T-helper 1 cell (primary cell): ENCODE results near the gene ANKHD1.
"Not testable (repeated sequence)": the region's sequence is repeated elsewhere in the genome, so short reads cannot be mapped to it uniquely, and the experiment has no call there.

ENCODE experiments used
- DNase-seq, 5 donors: peaks; one replicate each; pipeline ENCODE4 v3.0.0-alpha.2; 2012 to 2020

The ANKHD1 gene

DNA sequence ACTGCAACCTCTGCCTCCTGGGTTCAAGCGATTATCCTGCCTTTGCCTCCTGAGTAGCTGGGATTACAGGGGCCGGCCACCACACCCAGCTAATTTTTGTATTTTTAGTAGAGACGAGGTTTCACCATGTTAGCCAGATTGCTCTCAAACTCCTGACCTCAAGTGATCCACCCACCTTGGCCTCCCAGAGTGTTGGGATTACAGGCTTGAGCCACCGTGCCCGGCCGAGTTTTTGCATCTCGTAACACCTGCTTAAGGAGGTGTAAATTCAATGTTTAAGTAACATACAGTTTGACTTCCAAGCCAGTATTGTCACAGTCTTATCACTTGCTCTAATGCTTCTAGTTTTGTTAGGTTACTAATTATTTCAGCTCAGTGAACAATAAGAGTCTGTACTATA, 19.7 kb downstream of the ANKHD1 start:
- DNase-seq, result not testable (repeated sequence)

DNA sequence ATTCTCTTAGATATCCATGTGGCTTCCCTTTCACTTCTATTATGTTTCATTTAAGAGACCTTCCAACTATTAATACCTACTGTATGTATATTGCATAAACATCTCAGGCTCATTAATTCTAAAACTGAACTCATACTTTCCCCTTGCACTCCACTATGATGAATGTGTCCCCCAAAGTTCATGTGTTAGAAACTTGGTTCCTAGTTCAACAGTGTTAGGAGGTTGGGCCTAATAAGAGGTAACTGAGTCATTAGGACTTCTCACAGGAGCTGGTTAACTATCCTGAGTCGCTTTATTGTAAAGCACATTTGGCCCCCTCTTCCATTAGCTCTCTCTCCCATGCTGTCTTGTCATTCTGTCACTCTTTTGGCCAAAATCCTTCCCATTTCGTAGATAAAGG, 22.0 kb downstream of the ANKHD1 start:
- DNase-seq, result no peak

DNA sequence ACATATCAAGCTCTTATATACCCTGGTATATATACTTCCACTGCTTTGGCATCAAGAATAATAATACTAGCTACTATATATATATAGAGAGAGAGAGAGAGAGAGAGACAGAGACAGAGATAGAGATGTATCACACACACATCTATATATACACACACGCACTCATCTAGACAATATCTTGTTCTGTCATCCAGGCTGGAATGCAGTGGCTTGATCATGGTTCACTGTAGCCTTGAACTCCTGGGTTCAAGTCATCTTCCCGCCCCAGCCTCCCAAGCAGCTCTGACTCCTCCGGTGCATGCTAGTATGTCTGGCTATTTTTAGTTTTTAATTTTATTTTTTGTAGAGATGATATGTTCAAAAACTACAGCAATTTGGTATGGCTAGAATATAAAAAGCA, 22.5 kb downstream of the ANKHD1 start:
- no peak for DNase-seq

DNA sequence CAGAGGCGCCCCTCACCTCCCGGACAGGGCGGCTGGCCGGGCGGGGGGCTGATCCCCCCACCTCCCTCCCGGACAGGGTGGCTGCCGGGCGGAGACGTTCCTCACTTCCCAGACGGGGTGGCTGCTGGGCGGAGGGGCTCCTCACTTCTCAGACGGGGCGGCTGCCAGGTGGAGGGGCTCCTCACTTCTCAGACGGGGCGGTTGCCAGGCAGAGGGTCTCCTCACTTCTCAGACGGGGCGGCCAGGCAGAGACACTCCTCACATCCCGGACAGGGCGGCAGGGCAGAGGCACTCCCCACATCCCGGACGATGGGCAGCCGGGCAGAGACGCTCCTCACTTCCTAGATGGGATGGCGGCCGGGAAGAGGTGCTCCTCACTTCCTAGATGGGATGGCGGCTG, 26.1 kb downstream of the ANKHD1 start:
- not testable (repeated sequence) for DNase-seq

DNA sequence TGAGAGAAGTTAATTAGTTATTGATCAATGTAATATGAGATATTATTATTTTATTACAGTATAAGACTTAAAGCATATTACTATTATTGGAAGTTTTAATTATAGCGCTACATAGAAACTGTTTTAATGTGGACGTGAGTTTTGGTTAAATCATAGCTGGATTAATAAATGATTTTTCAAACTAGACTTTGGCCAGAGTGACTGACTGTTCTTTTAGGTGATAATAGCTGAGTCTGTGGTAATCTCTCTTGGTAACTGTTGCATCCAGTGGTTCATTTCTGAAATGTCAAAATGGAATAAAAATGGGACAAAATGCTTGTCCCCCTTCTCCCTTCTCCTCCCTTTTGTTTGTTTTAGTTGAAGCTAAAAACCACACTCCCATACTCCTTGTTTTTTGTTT, 28.1 kb downstream of the ANKHD1 start:
- no peak for DNase-seq

DNA sequence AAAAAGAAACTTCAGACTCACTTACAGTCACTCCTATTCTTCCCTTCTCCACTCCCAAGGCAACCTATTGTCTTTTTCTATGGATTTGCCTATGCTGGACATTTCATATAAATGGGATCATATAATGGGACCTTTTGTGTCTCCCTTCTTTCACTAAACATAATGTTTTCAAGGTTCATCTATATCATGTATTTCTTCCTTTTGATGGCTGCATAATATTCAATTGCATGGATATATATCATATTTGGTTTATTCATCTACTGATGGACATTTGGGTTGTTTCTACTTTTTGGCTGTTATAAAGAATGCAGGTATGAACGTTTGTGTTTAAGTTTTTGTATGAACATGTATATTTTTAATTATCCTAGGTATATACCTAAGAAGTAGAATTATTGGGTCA, 30.6 kb downstream of the ANKHD1 start:
- no peak for DNase-seq

DNA sequence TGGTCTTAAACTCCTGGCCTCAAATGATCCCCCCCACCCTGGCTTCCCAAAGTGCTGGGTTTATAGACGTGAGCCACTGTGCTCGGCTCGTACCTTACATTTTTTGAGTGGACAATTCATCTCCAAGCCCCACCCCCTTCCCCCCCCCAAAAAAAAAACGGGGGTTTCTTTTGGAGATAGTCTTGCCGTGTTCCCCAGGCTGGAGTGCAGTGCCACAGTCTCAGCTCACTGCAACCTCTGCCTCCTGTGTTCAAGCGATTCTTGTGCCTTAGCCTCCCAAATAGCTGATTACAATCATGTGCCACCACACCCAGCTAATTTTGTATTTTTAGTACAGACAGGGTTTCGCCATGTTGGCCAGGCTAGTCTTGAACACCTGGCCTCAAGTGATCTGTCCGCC, 31.3 kb downstream of the ANKHD1 start:
- no peak for DNase-seq

DNA sequence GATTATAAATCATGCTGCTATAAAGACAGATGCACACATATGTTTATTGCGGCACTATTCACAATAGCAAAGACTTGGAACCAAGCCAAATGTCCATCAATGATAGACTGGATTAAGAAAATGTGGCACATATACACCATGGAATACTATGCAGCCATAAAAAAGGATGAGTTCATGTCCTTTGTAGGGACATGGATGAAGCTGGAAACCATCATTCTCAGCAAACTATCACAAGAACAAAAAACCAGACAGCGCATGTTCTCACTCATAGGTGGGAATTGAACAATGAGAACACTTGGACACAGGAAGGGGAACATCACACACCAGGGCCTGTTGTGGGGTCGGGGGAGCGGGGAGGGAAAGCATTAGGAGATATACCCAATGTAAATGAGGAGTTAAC, 55.7 kb downstream of the ANKHD1 start:
- DNase-seq, result not testable (repeated sequence)

DNA sequence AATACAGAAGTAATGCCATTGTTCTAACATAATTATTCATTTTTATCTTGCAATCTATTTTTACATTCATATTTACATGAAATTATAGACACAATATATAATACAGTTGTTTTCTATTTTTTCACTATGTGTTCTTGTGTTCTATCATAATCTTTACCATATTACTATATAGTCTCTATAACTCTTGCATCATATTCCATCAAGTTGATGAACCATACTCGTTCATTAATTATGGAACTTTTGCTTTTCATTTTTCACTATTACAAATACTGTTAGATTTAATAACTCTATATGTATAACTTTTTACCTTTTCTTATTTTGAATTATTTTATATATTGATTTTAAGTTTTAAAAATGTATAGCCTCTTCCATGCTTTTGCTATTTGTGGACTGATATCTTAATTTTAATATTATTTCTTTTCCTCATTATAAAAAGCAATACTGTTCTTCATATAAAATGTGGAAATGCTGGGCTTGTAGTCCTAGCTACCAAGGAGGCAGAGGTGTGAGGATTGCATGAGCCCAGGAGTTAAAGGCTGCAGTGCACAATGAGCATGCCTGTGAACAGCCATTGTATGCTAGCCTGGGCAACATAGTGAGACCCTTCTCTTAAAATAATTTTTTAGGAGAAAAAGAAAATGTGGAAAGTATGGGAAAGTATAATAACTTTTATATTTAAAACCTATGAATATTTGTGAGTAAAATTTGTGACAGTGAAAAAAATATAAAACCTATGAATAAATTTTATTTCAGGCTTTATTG, 65.5 kb downstream of the ANKHD1 start:
- DNase-seq, result no peak

DNA sequence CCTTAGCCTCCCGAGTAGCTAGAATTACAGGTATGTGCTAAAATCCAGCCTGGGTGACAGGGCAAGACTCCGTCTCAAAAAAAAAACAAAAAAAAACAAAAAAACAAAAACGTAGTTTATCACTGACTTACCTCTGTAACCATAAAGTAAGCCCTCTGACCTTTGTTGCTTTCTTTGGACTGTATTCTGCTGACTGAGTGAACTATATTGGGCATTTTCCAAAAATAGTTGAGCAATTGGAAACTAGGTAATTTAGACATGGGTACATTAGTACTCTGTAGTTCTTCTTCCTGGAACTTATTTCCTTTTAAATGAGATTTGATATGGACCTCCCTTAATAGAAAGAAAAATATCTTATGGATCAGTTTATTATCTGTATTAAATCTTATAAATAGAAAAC, 66.6 kb downstream of the ANKHD1 start:
- no peak for DNase-seq

DNA sequence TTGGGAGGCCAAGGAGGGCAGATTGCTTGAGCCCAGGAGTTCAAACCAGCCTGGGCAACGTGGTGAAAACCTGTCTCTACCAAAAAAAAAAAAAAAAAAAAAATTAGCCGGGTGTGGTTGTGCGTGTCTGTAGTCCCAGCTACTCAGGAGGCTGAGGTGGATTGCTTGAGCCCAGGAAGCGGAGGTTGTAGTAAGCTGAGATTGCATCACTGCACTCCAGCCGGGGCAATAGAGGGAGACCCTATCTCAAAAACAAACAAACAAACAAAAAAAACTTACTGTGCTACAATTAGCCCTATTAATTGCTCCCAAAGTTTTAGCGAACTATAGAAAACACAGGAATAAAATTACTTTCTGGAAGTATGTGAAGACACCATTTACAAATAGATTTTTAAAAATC, 67.6 kb downstream of the ANKHD1 start:
- DNase-seq, result no peak

DNA sequence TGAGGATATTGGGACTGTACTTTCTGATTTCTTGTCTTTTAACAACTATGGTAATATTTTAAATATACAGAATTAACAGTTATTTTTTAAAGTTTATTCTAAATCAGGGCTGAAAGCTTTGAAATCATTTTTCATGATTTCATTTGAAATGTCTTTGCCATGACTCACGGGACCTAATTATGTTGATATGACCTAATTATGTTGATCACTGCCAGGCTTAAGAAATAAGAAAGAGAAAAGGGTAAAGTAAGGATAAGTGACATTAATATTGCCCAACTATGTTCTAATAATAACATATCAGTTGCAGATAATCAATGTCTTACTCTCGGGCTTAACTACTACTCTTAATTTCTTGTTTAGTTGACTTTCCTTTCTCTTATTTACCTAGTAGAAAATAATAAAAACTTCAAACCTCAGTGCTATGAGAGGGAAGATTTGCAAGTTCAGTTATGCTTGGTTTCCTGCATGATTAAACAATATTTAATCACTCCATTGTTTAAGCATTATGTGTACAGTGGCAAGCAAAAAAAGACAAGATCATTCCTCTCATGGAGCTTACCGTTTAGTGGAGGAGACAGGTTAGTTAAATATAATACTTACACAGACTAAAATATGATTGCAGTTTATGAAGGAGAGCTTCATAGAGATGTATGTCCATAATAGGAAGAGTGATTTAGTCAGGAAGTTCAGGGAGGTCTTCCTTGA, 78.8 kb downstream of the ANKHD1 start:
- no peak for DNase-seq

DNA sequence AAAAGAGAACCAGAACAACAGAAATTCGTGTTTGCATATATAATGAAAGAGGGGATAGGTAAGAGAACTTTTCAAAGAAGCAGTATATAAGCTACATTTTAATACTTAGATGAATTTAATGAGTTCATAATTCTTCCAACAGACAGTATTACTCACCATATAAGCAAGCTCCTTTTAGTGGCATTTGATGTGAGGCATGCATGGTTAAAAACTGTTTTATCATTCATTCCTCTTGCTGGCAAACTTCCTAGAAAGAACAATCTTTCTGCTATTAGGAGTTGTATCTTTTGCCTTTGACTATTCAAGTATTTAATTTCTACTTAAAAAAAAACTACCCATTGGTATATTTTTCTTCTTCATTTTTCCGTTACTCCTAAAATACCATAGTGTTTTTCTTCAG, 80.1 kb downstream of the ANKHD1 start:
- DNase-seq, result no peak

DNA sequence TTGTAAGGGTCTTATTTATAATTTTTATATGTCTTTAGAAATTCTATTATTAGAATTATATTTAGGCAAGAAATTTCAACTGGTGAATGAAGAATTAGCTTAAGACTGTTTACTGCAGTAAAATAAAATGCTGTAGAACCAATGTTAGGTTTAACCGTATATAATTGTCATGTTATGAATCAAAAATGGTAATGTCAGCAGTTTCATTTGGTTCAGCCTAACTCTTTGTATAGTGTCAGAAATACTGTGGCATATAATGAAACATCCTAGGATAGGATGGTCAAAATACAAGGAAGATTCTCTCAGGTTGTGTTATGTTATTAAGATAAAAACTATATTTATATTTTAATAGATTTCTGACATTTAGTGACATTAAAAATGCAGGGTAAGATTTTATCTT, 81.4 kb downstream of the ANKHD1 start:
- no peak for DNase-seq

DNA sequence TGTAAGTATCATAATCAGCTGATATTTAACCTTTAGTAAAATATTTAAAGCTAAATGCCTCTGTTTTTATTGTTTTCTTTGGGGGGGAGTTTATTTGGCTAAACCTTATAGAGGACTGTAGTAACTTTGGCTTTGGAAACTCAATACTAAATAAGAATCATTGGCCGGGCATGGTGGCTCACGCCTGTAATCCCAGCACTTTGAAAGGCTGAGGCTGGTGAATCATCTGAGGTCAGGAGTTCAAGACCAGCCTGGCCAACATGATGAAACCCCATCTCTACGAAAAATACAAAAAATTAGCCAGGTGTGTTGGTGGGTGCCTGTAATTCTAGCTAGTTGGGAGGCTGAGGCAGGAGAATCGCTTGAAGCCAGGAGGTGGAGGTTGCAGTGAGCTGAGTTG, 86.5 kb downstream of the ANKHD1 start:
- not testable (repeated sequence) for DNase-seq

DNA sequence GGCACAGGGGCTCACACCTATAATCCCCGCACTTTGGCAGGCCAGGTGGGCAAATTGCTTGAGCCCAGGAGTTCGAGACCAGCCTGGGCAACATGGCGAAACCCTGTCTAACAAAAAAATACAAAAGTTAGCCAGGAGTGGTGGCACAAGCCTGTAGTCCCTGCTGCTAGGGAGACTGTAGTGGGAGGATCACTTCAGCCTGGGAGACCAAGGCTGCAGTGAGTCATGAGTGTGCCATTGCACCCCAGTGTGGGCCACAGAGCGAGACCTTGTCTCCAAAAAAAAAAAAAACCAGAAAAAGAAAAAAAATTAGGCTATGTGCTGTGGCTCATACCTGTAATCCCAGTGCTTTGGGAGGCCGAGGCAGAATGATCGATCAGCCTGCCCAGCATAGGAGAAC, 87.3 kb downstream of the ANKHD1 start:
- DNase-seq, result no peak

DNA sequence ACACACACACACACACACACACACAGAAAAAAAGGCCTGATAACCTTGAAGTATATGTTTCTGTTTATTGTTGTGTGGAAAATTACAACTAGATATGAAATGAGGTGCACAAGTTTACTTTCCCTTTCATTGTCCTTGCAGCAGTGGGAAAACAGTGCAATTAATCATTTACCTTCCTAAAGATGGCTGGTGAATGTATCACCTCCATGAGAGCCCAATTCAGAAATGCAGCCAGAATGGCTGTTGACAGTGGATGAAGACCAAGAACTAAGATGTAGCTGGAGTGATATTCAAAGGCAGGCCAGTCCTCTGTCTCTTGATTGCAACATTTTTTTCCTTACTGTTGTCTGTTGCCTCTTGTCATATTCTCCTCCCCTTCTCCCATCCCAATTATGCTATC, 96.3 kb downstream of the ANKHD1 start:
- DNase-seq, result no peak

DNA sequence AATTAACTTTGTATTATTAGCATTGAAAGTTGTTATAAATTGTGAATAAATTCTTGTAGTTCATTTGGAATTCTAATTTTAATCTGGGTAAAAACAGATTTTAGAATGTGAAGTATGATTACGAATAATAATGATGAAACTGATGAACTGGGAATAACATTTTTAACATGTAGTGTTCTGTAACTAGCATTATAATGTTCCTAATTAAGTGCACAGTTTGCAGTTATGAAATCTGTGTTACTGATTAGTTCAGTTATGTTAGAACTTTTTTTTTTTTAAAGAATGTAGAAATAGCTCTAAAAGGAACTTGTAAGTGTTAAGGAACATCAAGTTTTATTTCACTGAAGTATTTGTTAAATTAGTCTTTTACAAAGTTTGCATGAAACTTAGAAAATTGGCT, 97.0 kb downstream of the ANKHD1 start:
- DNase-seq, result no peak

DNA sequence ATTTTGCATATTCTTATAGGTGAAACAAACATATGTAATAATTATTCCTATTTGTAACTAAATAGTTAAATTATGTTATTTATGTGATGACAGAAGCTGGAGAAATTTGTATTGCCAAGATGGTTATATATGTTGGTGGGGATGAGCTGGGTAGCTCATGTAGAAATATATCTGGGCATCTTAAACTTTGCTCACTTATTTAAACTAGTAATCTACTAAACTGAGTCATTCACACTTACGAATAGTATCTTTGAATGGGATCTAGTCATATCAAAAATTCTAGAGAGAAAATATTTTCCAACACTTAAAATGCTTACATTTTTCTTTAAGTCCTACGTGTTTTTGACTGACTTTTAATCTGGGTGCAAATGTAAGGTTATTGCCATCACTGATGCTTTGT, 101.2 kb downstream of the ANKHD1 start:
- no peak for DNase-seq

DNA sequence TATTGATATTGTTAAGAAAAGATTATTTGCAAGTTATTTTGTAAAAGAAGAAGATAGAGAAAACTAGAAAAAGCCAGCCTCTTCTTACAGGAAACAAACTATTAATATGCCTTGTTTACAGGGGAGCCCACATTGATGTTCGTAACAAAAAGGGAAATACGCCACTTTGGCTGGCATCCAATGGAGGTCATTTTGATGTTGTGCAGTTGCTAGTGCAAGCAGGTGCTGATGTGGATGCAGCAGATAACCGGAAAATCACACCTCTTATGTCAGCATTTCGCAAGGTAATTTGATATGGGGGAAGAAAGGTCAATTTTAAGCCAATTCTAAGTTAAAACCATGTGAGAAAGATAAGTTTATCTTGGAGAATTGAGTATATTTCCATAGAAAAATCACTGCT, 108.3 kb downstream of the ANKHD1 start:
- no peak for DNase-seq

DNA sequence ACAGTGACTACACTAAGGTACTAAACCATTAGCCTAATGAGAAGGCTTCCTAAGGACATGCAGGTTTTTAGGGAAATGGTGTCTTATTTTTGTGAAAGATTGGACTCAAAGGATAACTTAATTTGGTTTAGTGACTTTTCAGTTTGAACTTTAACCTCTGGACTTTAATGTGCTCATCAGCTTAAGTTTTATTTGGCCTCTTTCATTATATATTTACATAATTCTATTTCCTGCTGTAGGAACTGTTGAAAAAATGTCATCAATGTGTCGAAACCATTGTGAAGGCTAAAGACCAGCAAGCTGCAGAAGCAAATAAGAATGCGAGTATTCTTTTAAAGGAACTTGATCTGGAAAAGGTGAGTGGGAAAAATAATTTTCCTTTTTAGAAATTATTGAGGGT, 111.5 kb downstream of the ANKHD1 start:
- DNase-seq, result no peak

DNA sequence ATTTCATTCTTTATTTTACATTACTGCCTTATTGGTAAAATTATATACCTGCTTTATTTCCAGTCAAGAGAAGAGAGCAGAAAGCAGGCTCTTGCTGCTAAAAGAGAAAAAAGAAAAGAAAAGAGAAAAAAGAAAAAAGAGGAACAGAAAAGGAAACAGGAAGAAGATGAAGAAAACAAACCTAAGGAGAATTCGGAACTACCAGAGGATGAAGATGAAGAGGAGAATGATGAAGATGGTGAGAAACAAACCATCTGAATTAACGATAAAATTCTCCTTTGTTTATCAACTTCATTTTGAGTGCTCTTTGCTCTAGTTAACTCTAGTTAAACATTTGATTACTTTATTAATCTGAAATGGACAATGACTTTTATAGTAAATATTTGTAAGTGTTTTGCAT, 122.4 kb downstream of the ANKHD1 start:
- no peak for DNase-seq

DNA sequence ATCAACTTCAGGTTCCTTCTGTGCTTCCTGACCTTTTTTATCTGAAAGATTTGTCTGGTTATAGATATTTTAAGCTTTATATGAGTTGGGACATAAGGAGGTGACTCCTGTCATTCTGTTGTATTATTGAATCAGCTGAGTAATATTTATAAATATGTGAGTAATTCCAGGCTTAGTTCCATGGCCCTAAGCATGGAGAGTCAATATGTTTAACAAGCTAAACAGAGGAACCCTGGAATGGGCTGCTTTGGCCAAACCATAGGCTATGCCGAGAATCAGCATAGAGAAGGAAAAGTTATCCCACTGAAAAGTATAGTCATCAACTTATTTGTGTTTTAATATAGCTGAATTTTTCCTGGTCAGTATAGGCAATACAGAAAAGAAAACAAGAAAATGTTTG, 138.6 kb downstream of the ANKHD1 start:
- no peak for DNase-seq

DNA sequence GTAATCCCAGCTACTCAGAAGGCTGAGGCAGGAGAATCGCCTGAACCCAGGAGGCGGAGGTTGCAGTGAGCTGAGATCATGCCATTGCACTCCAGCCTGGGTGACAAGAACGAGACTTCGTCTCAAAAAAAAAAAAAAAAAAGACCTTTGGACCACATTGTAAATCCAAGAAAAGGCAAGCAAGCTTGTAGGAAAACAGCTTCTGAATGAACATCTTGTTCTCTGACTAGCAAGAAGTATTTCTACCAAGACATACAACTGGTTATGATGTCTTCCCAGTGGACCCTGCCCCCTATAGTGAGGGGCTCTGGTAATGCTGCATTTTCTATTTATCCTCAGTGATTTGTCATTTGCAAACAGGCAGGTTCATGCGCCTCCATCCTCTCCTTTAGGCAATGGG, 141.3 kb downstream of the ANKHD1 start:
- no peak for DNase-seq

DNA sequence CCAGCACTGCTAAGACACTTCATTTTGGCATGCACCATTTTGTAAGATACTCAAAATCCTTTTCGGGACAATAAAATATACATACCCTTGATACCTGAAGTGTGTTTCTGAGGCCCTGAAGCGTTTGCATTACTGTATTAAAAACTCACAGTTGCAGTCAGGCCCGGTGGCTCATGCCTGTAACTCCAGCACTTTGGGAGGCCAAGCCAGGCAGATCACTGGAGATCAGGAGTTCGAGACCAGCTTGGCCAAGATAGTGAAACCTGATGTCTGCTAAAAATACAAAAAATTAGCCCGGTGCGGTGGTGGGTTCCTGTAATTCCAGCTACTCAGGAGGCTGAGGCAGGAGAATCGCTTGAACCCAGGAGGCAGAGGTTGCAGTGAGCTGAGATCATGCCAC, 143.4 kb downstream of the ANKHD1 start:
- no peak for DNase-seq
